Measurements from ENCODE around the gene SPESP1. TPM values are rescaled to one million over a fixed set of nuclear protein-coding genes. Genes with fewer than 3 reads are reported as not detected.

The SPESP1 gene
- total RNA-seq: 1 to 10 TPM in 1 of 2 donors, under 1 TPM in 1; 0.70 to 4.8 TPM
- long read RNA-seq, partial matches to known transcripts: 0 of 1 reads
- long read RNA-seq, other reads (novel, unspliced or antisense): 0 of 1 reads

- DNase-seq: peak; percentile 24 to 44
- intact Hi-C loops (cut with DNase I, micrococcal nuclease): no loop called here
- ATAC-seq: peak; percentile 89
Observed at GRCh38 chr15:68930268-68931022, at the start of gene SPESP1. Gene SPESP1, plus strand, starts transcription at chr15:68930525. Its CDS starts 129 bp downstream, at chr15:68930654.

- ATAC-seq (no peak), DNase-seq (no peak)
- intact Hi-C loops (cut with DNase I, micrococcal nuclease): no loop called here
Observed at GRCh38 chr15:68885070-68885469, 45.3 kb upstream of the SPESP1 start.

- ATAC-seq: no peak
- DNase-seq: no peak
- intact Hi-C loops (cut with DNase I, micrococcal nuclease): no loop called here
Observed at GRCh38 chr15:68887120-68887519, 43.2 kb upstream of the SPESP1 start.

- DNase-seq: no peak
- intact Hi-C loops (cut with DNase I, micrococcal nuclease): no loop called here
- ATAC-seq: no peak
Observed at GRCh38 chr15:68887819-68888218, 42.5 kb upstream of the SPESP1 start.

GRCh38 chr15:68888419-68888818 is 41.9 kb upstream of the SPESP1 start:
- no peak for DNase-seq
- intact Hi-C loops (cut with DNase I, micrococcal nuclease): no loop called here
- ATAC-seq: no peak

GRCh38 chr15:68894208-68894607 is 36.1 kb upstream of the SPESP1 start:
- intact Hi-C loops (cut with DNase I, micrococcal nuclease): no loop called here
- ATAC-seq: no peak

GRCh38 chr15:68896178-68896577 is 34.1 kb upstream of the SPESP1 start:
- intact Hi-C loops (cut with DNase I, micrococcal nuclease): no loop called here

More at GRCh38 chr15:68894208-68894607, 36.1 kb upstream of the SPESP1 start:
- no peak for DNase-seq

GRCh38 chr15:68897016-68897415 is 33.3 kb upstream of the SPESP1 start:
- ATAC-seq: no peak
- no peak for DNase-seq
- intact Hi-C loops (cut with DNase I, micrococcal nuclease): no loop called here

More at GRCh38 chr15:68896178-68896577, 34.1 kb upstream of the SPESP1 start:
- DNase-seq: no peak
- peak; percentile 26 for ATAC-seq

GRCh38 chr15:68900027-68900426 is 30.3 kb upstream of the SPESP1 start:
- intact Hi-C loops (cut with DNase I, micrococcal nuclease): no loop called here
- ATAC-seq (no peak), DNase-seq (no peak)

GRCh38 chr15:68907396-68907923 is 22.9 kb upstream of the SPESP1 start:
- ATAC-seq (no peak), DNase-seq (no peak)
- intact Hi-C loops (cut with DNase I, micrococcal nuclease): no loop called here

- DNase-seq: no peak
- no peak for ATAC-seq
- intact Hi-C loops (cut with DNase I, micrococcal nuclease): no loop called here
Observed at GRCh38 chr15:68909601-68910100, 20.7 kb upstream of the SPESP1 start.

- ATAC-seq (no peak), DNase-seq (no peak)
- intact Hi-C loops (cut with DNase I, micrococcal nuclease): no loop called here
Observed at GRCh38 chr15:68910341-68910740, 20.0 kb upstream of the SPESP1 start.

- intact Hi-C loops (cut with DNase I, micrococcal nuclease): no loop called here
- ATAC-seq (no peak), DNase-seq (no peak)
Observed at GRCh38 chr15:68910816-68911215, 19.5 kb upstream of the SPESP1 start.

GRCh38 chr15:68921926-68922325 is 8.4 kb upstream of the SPESP1 start:
- ATAC-seq: no peak
- DNase-seq: no peak
- intact Hi-C loops (cut with DNase I, micrococcal nuclease): no loop called here

GRCh38 chr15:68924866-68925560 is 5.3 kb upstream of the SPESP1 start:
- ATAC-seq: peak; percentile 82
- peak; percentile 42 to 76 for DNase-seq
- intact Hi-C loops (cut with DNase I, micrococcal nuclease): loop anchor here in 1 of 2 donors (5.0 kb wide), 1 partner anchor 373 kb away; no protein-coding TSS in a partner anchor

GRCh38 chr15:68933001-68933400 is 2.7 kb downstream of the SPESP1 start:
- DNase-seq (no peak), ATAC-seq (no peak)
- intact Hi-C loops (cut with DNase I, micrococcal nuclease): no loop called here

- ATAC-seq (no peak), DNase-seq (no peak)
- intact Hi-C loops (cut with DNase I, micrococcal nuclease): no loop called here
Observed at GRCh38 chr15:68934341-68934740, 4.0 kb downstream of the SPESP1 start.

GRCh38 chr15:68935400-68935937 is 5.1 kb downstream of the SPESP1 start:
- no peak for DNase-seq
- no peak for ATAC-seq
- intact Hi-C loops (cut with DNase I, micrococcal nuclease): no loop called here

GRCh38 chr15:68939501-68939900 is 9.2 kb downstream of the SPESP1 start:
- intact Hi-C loops (cut with DNase I, micrococcal nuclease): no loop called here
- ATAC-seq: no peak
- DNase-seq: no peak
